SK-N-SH treated with all-trans-retinoic acid at 6 μM for 48 hours (cell line): Measurements from ENCODE around the gene MYRF.
A peak's percentile ranks its signal among the peaks of the same experiment; 100 is the strongest.

Experiments used
- ATAC-seq: fragments of 200-7000 bp; cut with Tn5 transposase; 3 replicates; pipeline ENCODE4 v1.9.1; 2020; ENCODE audit warnings: mild to moderate bottlenecking, moderate library complexity
- ARNTL ChIP-seq: fragments of 450-650 bp; formaldehyde crosslinking; IDR thresholded peaks from 2 replicates; pipeline ENCODE4 v1.5.0; 2020; ENCODE audit warnings: low read depth, mild to moderate bottlenecking, moderate library complexity, borderline replicate concordance
- BACH2 ChIP-seq: fragments of 250-450 bp; sonication (Bioruptor Pico); IDR thresholded peaks from 2 replicates; pipeline ENCODE4 v1.9.0; 2021; ENCODE audit warnings: mild to moderate bottlenecking, borderline replicate concordance
- CSDC2 ChIP-seq: fragments of 250-450 bp; sonication (Bioruptor Pico); IDR thresholded peaks from 2 replicates; pipeline ENCODE4 v1.5.0; 2020; ENCODE audit warnings: mild to moderate bottlenecking, moderate library complexity
- ESRRG ChIP-seq: fragments of 250-450 bp; sonication (Bioruptor Pico); IDR thresholded peaks from 2 replicates; pipeline ENCODE4 v1.6.1; 2021; ENCODE audit warnings: mild to moderate bottlenecking
- GLIS3 ChIP-seq: fragments of 250-450 bp; sonication (Bioruptor Pico); IDR thresholded peaks from 2 replicates; pipeline ENCODE4 v1.5.0; 2020; ENCODE audit warnings: mild to moderate bottlenecking, moderate library complexity
- ISL1 ChIP-seq: fragments of 250-450 bp; sonication (Bioruptor Pico); IDR thresholded peaks from 2 replicates; pipeline ENCODE4 v2.1.2; 2022; ENCODE audit warnings: mild to moderate bottlenecking, moderate library complexity
- OSR1 ChIP-seq: fragments of 250-450 bp; sonication (Bioruptor Pico); IDR thresholded peaks from 2 replicates; pipeline ENCODE4 v1.8.0; 2022; ENCODE audit warnings: moderate library complexity, mild to moderate bottlenecking, inconsistent platforms
- PPARA ChIP-seq: fragments of 250-450 bp; sonication (Bioruptor Pico); IDR thresholded peaks from 2 replicates; pipeline ENCODE4 v1.5.0; 2020; ENCODE audit warnings: mild to moderate bottlenecking, borderline replicate concordance
- RARB ChIP-seq: fragments of 250-450 bp; sonication (Bioruptor Pico); IDR thresholded peaks from 2 replicates; pipeline ENCODE4 v1.8.0; 2021; ENCODE audit warnings: mild to moderate bottlenecking, moderate library complexity
- SNAI2 ChIP-seq: fragments of 250-450 bp; sonication (Bioruptor Pico); IDR thresholded peaks from 2 replicates; pipeline ENCODE4 v1.5.0; 2020; ENCODE audit warnings: mild to moderate bottlenecking, moderate library complexity
- ZC3H10 ChIP-seq: fragments of 250-450 bp; sonication (Bioruptor Pico); IDR thresholded peaks from 2 replicates; pipeline ENCODE4 v1.5.1; 2021; ENCODE audit warnings: mild to moderate bottlenecking, moderate library complexity
- ZFP3 ChIP-seq: fragments of 250-450 bp; sonication (Bioruptor Pico); IDR thresholded peaks from 2 replicates; pipeline ENCODE4 v1.5.0; 2020; ENCODE audit warnings: mild to moderate bottlenecking, moderate library complexity
- ZFP30 ChIP-seq: fragments of 450-650 bp; formaldehyde crosslinking; IDR thresholded peaks from 2 replicates; pipeline ENCODE4 v1.5.0; 2022; ENCODE audit warnings: mild to moderate bottlenecking, moderate library complexity
- ZNF565 ChIP-seq: fragments of 450-650 bp; formaldehyde crosslinking; conservative IDR thresholded peaks from 2 replicates; pipeline ENCODE4 v1.5.0; 2020; ENCODE audit warnings: low read depth, mild to moderate bottlenecking, moderate library complexity
- TF ChIP-seq, protein P1 (sequence below): fragments of 250-450 bp; sonication (Bioruptor Pico); IDR thresholded peaks from 2 replicates; pipeline ENCODE4 v1.8.0; 2021; ENCODE audit warnings: low read depth, mild to moderate bottlenecking, moderate library complexity, borderline replicate concordance
- TF ChIP-seq, protein P2 (sequence below): fragments of 250-450 bp; sonication (Bioruptor Pico); IDR thresholded peaks from 2 replicates; pipeline ENCODE4 v1.5.0; 2020; ENCODE audit warnings: mild to moderate bottlenecking, moderate library complexity
- TF ChIP-seq, protein P3 (sequence below): fragments of 250-450 bp; sonication (Bioruptor Pico); IDR thresholded peaks from 2 replicates; pipeline ENCODE4 v1.5.1; 2021; ENCODE audit warnings: mild to moderate bottlenecking, moderate library complexity
- TF ChIP-seq, protein P4 (sequence below): fragments of 250-450 bp; sonication (Bioruptor Pico); IDR thresholded peaks from 2 replicates; pipeline ENCODE4 v1.8.0; 2020; ENCODE audit warnings: mild to moderate bottlenecking, moderate library complexity, borderline replicate concordance

The MYRF gene

DNA sequence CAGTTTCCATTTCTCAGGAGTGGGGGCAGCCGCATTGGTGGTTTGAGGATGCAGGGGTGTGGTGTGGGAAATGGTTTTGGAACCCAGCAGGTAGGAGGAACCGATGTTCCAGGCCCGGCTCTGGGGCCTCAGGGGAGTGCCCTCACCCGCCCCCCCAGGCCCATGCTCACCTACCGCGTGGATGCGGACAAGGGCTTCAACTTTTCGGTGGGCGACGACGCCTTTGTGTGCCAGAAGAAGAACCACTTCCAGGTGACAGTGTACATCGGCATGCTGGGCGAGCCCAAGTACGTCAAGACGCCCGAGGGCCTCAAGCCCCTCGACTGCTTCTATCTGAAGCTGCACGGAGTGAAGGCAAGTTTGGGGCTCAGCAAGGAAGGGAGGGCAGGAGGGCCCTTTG is 21.4 kb downstream of the MYRF start:
- TF ChIP-seq SNAI2 (CRISPR knock-in tag) (no peak), ZFP30 (CRISPR knock-in tag) (no peak), ZC3H10 (CRISPR knock-in tag) (no peak), OSR1 (CRISPR knock-in tag) (no peak), PPARA (CRISPR knock-in tag) (no peak)
- TF ChIP-seq, protein P1, sequence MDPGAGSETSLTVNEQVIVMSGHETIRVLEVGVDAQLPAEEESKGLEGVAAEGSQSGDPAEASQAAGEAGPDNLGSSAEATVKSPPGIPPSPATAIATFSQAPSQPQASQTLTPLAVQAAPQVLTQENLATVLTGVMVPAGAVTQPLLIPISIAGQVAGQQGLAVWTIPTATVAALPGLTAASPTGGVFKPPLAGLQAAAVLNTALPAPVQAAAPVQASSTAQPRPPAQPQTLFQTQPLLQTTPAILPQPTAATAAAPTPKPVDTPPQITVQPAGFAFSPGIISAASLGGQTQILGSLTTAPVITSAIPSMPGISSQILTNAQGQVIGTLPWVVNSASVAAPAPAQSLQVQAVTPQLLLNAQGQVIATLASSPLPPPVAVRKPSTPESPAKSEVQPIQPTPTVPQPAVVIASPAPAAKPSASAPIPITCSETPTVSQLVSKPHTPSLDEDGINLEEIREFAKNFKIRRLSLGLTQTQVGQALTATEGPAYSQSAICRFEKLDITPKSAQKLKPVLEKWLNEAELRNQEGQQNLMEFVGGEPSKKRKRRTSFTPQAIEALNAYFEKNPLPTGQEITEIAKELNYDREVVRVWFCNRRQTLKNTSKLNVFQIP (CRISPR knock-in tag): no peak
- TF ChIP-seq, protein P2, sequence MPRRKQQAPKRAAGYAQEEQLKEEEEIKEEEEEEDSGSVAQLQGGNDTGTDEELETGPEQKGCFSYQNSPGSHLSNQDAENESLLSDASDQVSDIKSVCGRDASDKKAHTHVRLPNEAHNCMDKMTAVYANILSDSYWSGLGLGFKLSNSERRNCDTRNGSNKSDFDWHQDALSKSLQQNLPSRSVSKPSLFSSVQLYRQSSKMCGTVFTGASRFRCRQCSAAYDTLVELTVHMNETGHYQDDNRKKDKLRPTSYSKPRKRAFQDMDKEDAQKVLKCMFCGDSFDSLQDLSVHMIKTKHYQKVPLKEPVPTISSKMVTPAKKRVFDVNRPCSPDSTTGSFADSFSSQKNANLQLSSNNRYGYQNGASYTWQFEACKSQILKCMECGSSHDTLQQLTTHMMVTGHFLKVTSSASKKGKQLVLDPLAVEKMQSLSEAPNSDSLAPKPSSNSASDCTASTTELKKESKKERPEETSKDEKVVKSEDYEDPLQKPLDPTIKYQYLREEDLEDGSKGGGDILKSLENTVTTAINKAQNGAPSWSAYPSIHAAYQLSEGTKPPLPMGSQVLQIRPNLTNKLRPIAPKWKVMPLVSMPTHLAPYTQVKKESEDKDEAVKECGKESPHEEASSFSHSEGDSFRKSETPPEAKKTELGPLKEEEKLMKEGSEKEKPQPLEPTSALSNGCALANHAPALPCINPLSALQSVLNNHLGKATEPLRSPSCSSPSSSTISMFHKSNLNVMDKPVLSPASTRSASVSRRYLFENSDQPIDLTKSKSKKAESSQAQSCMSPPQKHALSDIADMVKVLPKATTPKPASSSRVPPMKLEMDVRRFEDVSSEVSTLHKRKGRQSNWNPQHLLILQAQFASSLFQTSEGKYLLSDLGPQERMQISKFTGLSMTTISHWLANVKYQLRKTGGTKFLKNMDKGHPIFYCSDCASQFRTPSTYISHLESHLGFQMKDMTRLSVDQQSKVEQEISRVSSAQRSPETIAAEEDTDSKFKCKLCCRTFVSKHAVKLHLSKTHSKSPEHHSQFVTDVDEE (CRISPR knock-in tag): no peak
- TF ChIP-seq, all 23 proteins: peak for 0
- ATAC-seq: no peak

DNA sequence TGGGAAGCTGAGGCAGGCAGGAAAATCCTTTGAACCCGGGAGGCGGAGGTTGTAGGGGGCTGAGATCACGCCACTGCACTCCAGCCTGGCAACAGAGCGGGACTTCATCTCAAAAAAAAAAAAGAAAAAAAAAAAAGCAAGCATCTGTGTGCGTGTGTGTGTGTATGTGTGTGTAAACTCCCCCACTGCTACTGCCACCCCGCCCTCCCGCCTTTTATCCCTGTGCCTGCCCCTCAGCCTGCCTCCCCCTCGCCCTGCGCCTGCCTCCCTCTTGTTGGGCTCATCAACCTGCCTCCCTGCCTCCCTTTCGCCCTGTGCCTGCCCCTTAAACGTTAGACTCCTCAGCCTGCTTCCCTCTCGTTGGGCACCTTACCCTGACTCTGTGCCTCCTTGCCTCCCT is 22.0 kb downstream of the MYRF start:
- TF ChIP-seq, protein P3, sequence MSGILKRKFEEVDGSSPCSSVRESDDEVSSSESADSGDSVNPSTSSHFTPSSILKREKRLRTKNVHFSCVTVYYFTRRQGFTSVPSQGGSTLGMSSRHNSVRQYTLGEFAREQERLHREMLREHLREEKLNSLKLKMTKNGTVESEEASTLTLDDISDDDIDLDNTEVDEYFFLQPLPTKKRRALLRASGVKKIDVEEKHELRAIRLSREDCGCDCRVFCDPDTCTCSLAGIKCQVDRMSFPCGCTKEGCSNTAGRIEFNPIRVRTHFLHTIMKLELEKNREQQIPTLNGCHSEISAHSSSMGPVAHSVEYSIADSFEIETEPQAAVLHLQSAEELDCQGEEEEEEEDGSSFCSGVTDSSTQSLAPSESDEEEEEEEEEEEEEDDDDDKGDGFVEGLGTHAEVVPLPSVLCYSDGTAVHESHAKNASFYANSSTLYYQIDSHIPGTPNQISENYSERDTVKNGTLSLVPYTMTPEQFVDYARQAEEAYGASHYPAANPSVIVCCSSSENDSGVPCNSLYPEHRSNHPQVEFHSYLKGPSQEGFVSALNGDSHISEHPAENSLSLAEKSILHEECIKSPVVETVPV: no peak
- TF ChIP-seq, protein P4, sequence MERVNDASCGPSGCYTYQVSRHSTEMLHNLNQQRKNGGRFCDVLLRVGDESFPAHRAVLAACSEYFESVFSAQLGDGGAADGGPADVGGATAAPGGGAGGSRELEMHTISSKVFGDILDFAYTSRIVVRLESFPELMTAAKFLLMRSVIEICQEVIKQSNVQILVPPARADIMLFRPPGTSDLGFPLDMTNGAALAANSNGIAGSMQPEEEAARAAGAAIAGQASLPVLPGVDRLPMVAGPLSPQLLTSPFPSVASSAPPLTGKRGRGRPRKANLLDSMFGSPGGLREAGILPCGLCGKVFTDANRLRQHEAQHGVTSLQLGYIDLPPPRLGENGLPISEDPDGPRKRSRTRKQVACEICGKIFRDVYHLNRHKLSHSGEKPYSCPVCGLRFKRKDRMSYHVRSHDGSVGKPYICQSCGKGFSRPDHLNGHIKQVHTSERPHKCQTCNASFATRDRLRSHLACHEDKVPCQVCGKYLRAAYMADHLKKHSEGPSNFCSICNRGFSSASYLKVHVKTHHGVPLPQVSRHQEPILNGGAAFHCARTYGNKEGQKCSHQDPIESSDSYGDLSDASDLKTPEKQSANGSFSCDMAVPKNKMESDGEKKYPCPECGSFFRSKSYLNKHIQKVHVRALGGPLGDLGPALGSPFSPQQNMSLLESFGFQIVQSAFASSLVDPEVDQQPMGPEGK (CRISPR knock-in tag): no peak
- TF ChIP-seq RARB (CRISPR knock-in tag) (no peak), ZNF565 (CRISPR knock-in tag) (no peak)
- no peak for ATAC-seq

DNA sequence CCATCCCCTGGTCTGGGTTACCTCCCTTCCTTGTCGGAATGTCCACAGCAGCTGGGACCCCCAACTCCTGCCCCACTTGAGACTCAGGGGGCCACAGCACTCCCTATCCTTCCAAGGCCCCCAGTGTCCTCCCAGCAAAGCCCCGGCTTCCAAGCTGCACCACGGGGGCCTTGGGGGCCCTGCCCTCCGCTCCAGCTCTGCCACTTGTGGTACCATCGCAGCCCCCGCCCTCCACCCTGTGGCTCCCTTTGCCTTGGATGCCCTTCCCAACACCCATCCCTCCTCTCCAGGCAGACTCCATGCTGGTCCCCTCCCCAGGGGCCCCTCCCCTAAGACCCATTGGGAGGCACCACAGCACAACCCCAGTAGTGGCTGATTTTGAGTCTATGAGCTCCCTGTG is 22.7 kb downstream of the MYRF start:
- no peak for ATAC-seq
- TF ChIP-seq ISL1 (CRISPR knock-in tag) (no peak), OSR1 (CRISPR knock-in tag) (no peak), GLIS3 (CRISPR knock-in tag) (no peak), ZFP3 (no peak), PPARA (CRISPR knock-in tag) (no peak), ZC3H10 (CRISPR knock-in tag) (no peak), CSDC2 (CRISPR knock-in tag) (no peak), BACH2 (CRISPR knock-in tag) (no peak), ZFP30 (CRISPR knock-in tag) (no peak)
- TF ChIP-seq, protein P4 (CRISPR knock-in tag): no peak

DNA sequence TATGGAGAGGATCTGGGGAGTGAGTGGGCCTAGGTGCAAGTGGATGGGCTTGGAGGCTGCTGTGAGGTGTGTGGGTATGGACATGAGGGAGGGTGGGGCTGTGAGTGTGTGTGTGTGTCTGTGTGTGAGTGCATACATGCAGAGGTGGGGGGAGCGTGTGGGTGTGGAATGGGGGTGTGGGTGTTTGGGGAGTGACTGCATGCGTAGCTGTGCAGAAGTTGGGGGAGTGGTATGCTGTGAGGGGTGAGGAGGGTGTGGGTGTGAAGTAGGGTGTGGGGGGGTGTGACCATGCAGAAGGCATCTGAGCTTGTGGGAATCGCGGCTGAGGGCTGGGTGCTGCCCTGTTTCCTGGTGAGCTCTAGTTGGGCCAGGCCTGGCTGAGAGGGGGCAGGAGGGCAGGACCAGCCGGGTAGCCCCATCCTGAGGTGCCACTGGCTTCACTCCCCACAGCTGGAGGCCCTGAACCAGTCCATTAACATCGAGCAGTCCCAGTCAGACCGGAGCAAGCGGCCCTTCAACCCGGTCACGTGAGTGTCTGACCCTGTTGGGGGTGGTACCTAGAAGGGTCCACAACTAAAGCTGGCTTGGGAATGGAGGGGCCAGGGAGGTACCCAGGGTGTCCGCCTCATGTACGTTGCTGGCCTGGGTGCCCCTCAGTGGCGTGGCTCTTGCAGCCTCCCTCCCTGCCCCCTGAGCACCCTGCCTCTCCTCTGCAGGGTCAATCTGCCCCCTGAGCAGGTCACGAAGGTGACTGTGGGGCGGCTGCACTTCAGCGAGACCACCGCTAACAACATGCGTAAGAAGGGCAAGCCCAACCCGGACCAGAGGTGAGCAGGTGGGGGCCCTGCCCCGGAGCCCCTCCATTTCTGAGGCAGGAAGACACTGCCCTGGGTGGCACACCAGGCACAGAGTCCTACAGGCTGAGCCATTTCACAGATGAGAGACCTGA is 23.4 kb downstream of the MYRF start:
- ATAC-seq: peak; percentile 7; the same call in 2 of the 3 replicates
- TF ChIP-seq, protein P1 (CRISPR knock-in tag): no peak
- TF ChIP-seq BACH2 (CRISPR knock-in tag) (no peak), GLIS3 (CRISPR knock-in tag) (no peak), CSDC2 (CRISPR knock-in tag) (no peak), ZFP30 (CRISPR knock-in tag) (no peak), ARNTL (no peak), ESRRG (CRISPR knock-in tag) (no peak), ZNF565 (CRISPR knock-in tag) (no peak)
- TF ChIP-seq, protein P2 (CRISPR knock-in tag): no peak
